HG03066 (cell line): Measurements from ENCODE around the gene PITPNB.

ENCODE experiments used
- ATAC-seq: cut with Tn5 transposase; IDR thresholded peaks from one replicate; pipeline ENCODE4 v1.9.1; 2021; ENCODE audit warnings: low read depth; ENCODE audit not compliant: unreplicated experiment

Gene PITPNB

GRCh38 chr22:27836181-27836580 is 82.9 kb downstream of the PITPNB start:
- ATAC-seq: no peak

GRCh38 chr22:27835446-27835845 is 83.6 kb downstream of the PITPNB start:
- ATAC-seq: no peak

- no peak for ATAC-seq
These were observed 84.5 kb downstream of the PITPNB start for GRCh38 chr22:27834364-27835185.

- ATAC-seq: no peak
These were observed 85.3 kb downstream of the PITPNB start for GRCh38 chr22:27833803-27834202.

GRCh38 chr22:27832606-27833005 is 86.5 kb downstream of the PITPNB start:
- ATAC-seq: no peak

- ATAC-seq: no peak
These were observed 89.4 kb downstream of the PITPNB start for GRCh38 chr22:27829620-27830019.

GRCh38 chr22:27827604-27828587 is 91.2 kb downstream of the PITPNB start:
- ATAC-seq: no peak

GRCh38 chr22:27825174-27825573 is 93.9 kb downstream of the PITPNB start:
- ATAC-seq: no peak

- ATAC-seq: no peak
These were observed 95.8 kb downstream of the PITPNB start for GRCh38 chr22:27823221-27823620.

- ATAC-seq: no peak
These were observed 97.9 kb downstream of the PITPNB start for GRCh38 chr22:27820896-27821866.

- ATAC-seq: no peak
These were observed 102.5 kb downstream of the PITPNB start for GRCh38 chr22:27816552-27816951.

- no peak for ATAC-seq
These were observed 103.1 kb downstream of the PITPNB start for GRCh38 chr22:27815826-27816530.

GRCh38 chr22:27814993-27815392 is 104.1 kb downstream of the PITPNB start:
- no peak for ATAC-seq

- no peak for ATAC-seq
These were observed 107.3 kb downstream of the PITPNB start for GRCh38 chr22:27811778-27812177.

GRCh38 chr22:27810609-27811151 is 108.4 kb downstream of the PITPNB start:
- ATAC-seq: no peak

GRCh38 chr22:27809700-27810608 is 109.1 kb downstream of the PITPNB start:
- no peak for ATAC-seq

GRCh38 chr22:27809226-27809603 is 109.8 kb downstream of the PITPNB start:
- no peak for ATAC-seq

- no peak for ATAC-seq
These were observed 110.4 kb downstream of the PITPNB start for GRCh38 chr22:27808451-27809225.
